Type B pancreatic cell (in vitro differentiated cells): ENCODE results near the gene ZMYM2. TPM values are rescaled to one million over a fixed set of nuclear protein-coding genes. Genes with fewer than 3 reads are reported as not detected.

Experiments used
- DNase-seq: peaks from one replicate; pipeline ENCODE4 v3.0.0; 2021; ENCODE audit warnings: mixed read lengths; ENCODE audit not compliant: unreplicated experiment; ENCODE audit errors: extremely low spot score
- H3K27ac Mint-ChIP-seq: 2 replicates; pipeline ENCODE4 v1.8.0; 2021; ENCODE audit warnings: mild to moderate bottlenecking, mixed read lengths
- H3K27me3 Mint-ChIP-seq: 2 replicates; pipeline ENCODE4 v1.8.0; 2021; ENCODE audit warnings: mixed read lengths
- H3K36me3 Mint-ChIP-seq: 2 replicates; pipeline ENCODE4 v1.8.0; 2021; ENCODE audit warnings: mixed read lengths
- H3K4me1 Mint-ChIP-seq: one replicate; pipeline ENCODE4 v1.8.0; 2021; ENCODE audit warnings: mixed read lengths; ENCODE audit not compliant: unreplicated experiment
- H3K4me3 Mint-ChIP-seq: 2 replicates; pipeline ENCODE4 v1.8.0; 2021; ENCODE audit warnings: mild to moderate bottlenecking, mixed read lengths
- H3K9me3 Mint-ChIP-seq: 2 replicates; pipeline ENCODE4 v1.8.0; 2021; ENCODE audit warnings: mixed read lengths
- total RNA-seq: library from RNA; stranded (reverse); gene quantifications from 2 replicates; pipeline ENCODE4 v1.2.1, GENCODE V29; 2021; ENCODE audit warnings: low replicate concordance
- TF ChIP-seq, protein P1 (sequence below): fragments of 200-600 bp; sonication (generic); conservative IDR thresholded peaks from 2 replicates; pipeline ENCODE4 v1.5.0; 2021; ENCODE audit warnings: antibody characterized with exemption, mild to moderate bottlenecking

ZMYM2 gene
- total RNA-seq, 1 donor from 2014 or later = 108 TPM

DNA sequence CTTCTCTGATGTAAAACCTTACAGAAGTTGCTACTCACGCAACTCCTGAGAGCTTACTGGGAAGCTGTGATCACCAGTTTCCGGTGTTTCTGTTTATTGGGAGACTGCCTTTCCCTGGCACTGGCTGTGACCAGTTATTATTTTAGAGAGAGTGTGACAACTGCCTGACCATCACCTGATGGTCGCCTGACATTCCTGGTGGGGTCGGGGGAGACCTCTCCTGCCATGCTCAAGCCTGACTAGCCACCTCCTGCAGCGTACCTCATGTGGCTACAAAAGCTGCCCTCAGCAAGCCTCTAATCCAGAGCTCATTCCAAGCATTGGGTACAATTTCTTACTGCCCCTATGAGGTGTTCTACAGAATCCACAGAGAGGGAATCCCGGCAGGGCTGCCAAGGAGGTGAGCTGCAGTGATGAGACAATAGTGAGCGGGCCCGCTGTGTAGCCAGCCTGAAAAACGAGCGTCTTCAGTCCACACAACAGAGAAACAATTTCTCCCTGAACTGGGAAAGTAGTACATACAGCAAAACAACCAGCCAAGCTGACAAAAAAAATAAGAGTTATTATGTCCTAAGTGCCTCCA lies 173.6 kb downstream of the ZMYM2 start:
- no peak overlapping the region for H3K4me3 Mint-ChIP-seq
- no peaks in the 10 kb centered on the region for H3K36me3 Mint-ChIP-seq
- no peaks in the 10 kb centered on the region for H3K9me3 Mint-ChIP-seq
- peak; percentile 51 for DNase-seq
- H3K27ac Mint-ChIP-seq = no peak overlapping the region
- no peaks in the 10 kb centered on the region for H3K4me1 Mint-ChIP-seq
- peaks cover 30% of the 10 kb centered on the region for H3K27me3 Mint-ChIP-seq
- TF ChIP-seq, protein P1, sequence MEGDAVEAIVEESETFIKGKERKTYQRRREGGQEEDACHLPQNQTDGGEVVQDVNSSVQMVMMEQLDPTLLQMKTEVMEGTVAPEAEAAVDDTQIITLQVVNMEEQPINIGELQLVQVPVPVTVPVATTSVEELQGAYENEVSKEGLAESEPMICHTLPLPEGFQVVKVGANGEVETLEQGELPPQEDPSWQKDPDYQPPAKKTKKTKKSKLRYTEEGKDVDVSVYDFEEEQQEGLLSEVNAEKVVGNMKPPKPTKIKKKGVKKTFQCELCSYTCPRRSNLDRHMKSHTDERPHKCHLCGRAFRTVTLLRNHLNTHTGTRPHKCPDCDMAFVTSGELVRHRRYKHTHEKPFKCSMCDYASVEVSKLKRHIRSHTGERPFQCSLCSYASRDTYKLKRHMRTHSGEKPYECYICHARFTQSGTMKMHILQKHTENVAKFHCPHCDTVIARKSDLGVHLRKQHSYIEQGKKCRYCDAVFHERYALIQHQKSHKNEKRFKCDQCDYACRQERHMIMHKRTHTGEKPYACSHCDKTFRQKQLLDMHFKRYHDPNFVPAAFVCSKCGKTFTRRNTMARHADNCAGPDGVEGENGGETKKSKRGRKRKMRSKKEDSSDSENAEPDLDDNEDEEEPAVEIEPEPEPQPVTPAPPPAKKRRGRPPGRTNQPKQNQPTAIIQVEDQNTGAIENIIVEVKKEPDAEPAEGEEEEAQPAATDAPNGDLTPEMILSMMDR = no peak

GRCh38 chr13:20134732-20135131 lies 176.2 kb downstream of the ZMYM2 start:
- no peak for DNase-seq
- TF ChIP-seq, protein P1 = no peak
- Mint-ChIP-seq H3K27ac (no peak overlapping the region), H3K4me1 (no peaks in the 10 kb centered on the region), H3K36me3 (no peaks in the 10 kb centered on the region), H3K27me3 (peaks cover 39% of the 10 kb centered on the region), H3K9me3 (no peaks in the 10 kb centered on the region), H3K4me3 (no peak overlapping the region)

DNA sequence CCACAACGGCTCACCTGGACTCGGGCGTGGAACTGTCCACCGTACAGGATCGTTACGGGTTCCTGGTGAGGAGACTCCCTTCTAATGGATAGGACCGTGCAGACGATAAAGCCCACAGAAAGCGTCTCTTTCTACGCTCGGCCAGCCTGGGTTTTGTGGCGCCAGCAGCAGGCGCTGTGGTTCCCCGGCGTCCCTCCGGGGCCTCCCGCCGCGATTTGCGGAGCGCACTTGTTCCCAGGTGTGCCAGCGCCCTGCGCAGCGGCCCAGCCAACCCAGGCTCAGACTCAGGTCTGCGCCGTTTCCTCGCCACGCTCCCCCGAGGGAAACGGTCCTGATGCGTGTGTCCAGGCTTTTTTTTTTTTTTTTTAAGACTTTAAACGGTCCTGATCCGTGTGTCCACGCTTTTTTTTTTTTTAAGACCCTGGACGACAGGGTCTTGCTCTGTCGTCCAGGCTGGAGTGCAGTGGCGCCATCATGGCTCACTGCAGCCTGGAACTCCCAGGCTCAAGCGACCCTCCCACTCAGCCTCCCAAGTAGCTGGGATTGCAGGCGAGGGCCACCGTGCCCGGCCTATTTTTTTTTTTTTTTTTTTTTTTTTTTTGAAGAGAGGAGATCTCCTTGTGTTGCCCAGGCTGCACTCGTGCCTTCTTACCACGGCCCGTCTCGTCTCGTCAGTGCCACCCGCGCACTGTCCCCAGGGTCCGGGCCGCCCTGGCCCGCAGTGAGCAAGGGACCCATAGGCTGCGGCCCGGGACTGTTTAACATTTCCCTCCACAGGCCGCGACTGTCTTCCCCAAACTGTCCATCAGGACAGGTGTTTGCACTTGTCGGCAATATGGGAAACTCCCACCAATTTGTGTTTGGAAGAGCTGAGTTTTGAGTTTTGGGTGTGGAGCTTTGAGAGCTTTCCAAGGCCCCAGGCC lies 178.5 kb downstream of the ZMYM2 start:
- TF ChIP-seq, protein P1 = peak; percentile 52
- peaks cover 48% of the 10 kb centered on the region for H3K27me3 Mint-ChIP-seq
- DNase-seq = peak; percentile 68
- peak overlapping the region; percentile 39 for H3K4me3 Mint-ChIP-seq
- H3K9me3 Mint-ChIP-seq = no peaks in the 10 kb centered on the region
- H3K36me3 Mint-ChIP-seq = no peaks in the 10 kb centered on the region
- peaks cover 6% of the 10 kb centered on the region for H3K4me1 Mint-ChIP-seq
- H3K27ac Mint-ChIP-seq = no peak overlapping the region

DNA sequence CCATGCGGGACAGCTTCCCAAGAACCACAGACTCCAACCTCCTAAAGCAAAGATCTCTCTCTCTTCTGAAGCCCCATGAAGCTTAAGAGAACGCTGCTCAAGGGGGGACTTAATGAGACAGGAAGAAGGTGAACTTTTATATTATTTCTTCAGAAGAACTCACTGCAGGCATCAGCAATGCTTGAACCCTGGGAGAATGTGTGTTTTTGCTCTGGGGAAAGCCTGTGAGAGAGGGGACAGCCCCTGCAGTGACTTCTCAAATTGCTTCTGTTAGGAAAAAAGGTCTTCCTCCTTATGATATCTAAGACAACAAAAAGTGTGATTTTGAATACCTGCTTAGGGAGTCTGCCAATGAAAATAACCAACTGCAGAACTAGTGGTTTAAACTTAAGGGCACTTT lies 179.3 kb downstream of the ZMYM2 start:
- DNase-seq = no peak
- TF ChIP-seq, protein P1 = no peak
- Mint-ChIP-seq H3K27me3 (peaks cover 42% of the 10 kb centered on the region), H3K9me3 (no peaks in the 10 kb centered on the region), H3K36me3 (no peaks in the 10 kb centered on the region), H3K27ac (no peak overlapping the region), H3K4me1 (peaks cover 6% of the 10 kb centered on the region), H3K4me3 (no peak overlapping the region)

GRCh38 chr13:20140487-20140886 lies 182.0 kb downstream of the ZMYM2 start:
- H3K27me3 Mint-ChIP-seq = peaks cover 41% of the 10 kb centered on the region
- peaks cover 6% of the 10 kb centered on the region for H3K4me1 Mint-ChIP-seq
- DNase-seq = peak; percentile 27
- no peak overlapping the region for H3K27ac Mint-ChIP-seq
- H3K36me3 Mint-ChIP-seq = no peaks in the 10 kb centered on the region
- TF ChIP-seq, protein P1 = no peak
- H3K9me3 Mint-ChIP-seq = no peaks in the 10 kb centered on the region
- no peak overlapping the region for H3K4me3 Mint-ChIP-seq

Other genes with a start within 250 kb of the ZMYM2 start
- gene PSPC1, start 175.8 kb upstream of the ZMYM2 start, total RNA-seq = 67.8 and 83.6 TPM in 2 replicates
- gene ZMYM5, start 95.1 kb upstream of the ZMYM2 start, total RNA-seq = 15.1 and 16.4 TPM in 2 replicates
- gene GJA3, start 202.3 kb downstream of the ZMYM2 start, total RNA-seq = 0.31 and 0.60 TPM in 2 replicates
- 14.3 and 17.0 TPM in 2 replicates for gene GJB2, start 234.2 kb downstream of the ZMYM2 start, total RNA-seq